Body of pancreas (tissue), 4 donors: Measurements from ENCODE around the gene MCTP1.

Experiments used
- POLR2A ChIP-seq, 3 donors: fragments of 450-650 bp; IDR thresholded peaks; one replicate each; pipeline ENCODE4 v1.6.1; 2016; ENCODE audit warnings: antibody characterized with exemption in 3 of 3, mild to moderate bottlenecking in 2 of 3
- TF ChIP-seq, protein P1 (sequence below), 7 experiments: fragments of 450-650 bp in 4 of 7; fragments of 200-600 bp in 3 of 7; sonication (generic) in 3 of 7; IDR thresholded peaks; one replicate each; pipeline ENCODE4 v1.5.1; 2016 to 2019; ENCODE audit warnings: antibody characterized with exemption in 7 of 7

DNA sequence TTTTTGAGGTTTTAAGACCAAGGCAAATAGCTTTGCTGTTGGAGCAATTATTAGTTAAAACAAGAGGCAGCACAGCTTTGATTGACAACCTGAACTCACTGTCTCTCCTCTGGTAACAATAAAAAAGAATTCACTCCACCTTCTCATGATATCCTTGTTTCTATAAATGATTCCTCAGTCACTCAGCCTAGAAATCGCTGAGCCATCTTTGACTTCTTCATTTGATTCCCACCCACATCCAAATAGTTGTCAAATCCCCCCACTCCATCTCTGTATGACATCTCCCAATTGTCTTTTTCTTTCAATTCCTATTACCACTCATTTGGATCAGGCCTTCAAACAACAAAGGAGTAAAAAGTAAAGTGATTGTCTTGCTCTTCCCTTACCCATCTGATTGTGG is 266.4 kb downstream of the MCTP1 start:
- TF ChIP-seq, protein P1, sequence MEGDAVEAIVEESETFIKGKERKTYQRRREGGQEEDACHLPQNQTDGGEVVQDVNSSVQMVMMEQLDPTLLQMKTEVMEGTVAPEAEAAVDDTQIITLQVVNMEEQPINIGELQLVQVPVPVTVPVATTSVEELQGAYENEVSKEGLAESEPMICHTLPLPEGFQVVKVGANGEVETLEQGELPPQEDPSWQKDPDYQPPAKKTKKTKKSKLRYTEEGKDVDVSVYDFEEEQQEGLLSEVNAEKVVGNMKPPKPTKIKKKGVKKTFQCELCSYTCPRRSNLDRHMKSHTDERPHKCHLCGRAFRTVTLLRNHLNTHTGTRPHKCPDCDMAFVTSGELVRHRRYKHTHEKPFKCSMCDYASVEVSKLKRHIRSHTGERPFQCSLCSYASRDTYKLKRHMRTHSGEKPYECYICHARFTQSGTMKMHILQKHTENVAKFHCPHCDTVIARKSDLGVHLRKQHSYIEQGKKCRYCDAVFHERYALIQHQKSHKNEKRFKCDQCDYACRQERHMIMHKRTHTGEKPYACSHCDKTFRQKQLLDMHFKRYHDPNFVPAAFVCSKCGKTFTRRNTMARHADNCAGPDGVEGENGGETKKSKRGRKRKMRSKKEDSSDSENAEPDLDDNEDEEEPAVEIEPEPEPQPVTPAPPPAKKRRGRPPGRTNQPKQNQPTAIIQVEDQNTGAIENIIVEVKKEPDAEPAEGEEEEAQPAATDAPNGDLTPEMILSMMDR (IDR thresholded peaks at IDR 0.05) = no peak
- TF ChIP-seq POLR2A (IDR thresholded peaks at IDR 0.05) = no peak
